GM19023 (cell line): ENCODE results near the gene AMMECR1L.
"Not testable (repeated sequence)": the region's sequence is repeated elsewhere in the genome, so short reads cannot be mapped to it uniquely, and the experiment has no call there.

ENCODE experiments used
- ATAC-seq: cut with Tn5 transposase; IDR thresholded peaks from one replicate; pipeline ENCODE4 v1.9.1; 2021; ENCODE audit warnings: mild to moderate bottlenecking, moderate library complexity; ENCODE audit not compliant: unreplicated experiment

Gene AMMECR1L

DNA sequence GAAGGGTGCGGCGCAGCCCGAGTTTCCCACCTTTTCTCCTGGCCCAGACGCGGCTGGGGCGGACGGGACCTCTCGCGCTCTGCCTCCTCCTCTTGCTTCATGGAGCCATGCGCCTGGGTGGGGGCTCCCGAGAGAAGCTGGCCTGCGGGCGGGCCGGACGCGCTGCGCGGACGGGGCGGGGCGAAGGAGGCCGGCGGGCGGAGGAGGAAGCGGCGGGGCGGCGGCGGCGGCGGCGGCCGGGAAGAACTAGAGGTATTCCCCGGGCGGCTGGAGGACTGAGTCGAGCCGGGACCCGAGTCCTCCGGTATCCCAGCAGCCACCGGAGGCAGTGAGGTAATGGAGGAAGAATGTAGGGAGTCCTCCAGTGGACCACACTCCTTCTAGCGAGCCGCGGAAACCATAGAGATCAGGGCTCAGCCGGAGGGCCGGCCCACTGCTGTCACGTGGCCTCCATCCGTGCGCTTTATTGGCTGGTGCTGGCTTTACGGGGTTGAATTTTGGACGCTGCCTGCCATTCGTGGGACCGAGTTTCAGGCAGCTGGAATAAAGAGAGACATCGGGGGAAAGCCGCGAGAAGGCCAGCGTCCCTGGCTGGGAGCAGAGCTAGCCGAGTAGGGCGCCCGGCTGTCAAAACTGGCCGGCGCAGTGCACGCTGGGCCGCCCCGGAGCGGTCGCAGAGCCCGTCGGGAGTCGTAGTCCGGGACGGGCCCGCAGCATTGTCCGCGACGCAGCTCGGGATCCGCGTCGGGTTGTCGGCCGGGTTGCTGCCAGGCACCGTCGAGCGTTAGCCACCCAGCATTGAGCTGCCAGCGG is at the start of gene AMMECR1L:
Gene AMMECR1L (minus strand): TSS at position 177 of the 813 bp plus-strand sequence. CDS start 11,722 bp downstream, outside the sequence.
- ATAC-seq, result peak; percentile 93

DNA sequence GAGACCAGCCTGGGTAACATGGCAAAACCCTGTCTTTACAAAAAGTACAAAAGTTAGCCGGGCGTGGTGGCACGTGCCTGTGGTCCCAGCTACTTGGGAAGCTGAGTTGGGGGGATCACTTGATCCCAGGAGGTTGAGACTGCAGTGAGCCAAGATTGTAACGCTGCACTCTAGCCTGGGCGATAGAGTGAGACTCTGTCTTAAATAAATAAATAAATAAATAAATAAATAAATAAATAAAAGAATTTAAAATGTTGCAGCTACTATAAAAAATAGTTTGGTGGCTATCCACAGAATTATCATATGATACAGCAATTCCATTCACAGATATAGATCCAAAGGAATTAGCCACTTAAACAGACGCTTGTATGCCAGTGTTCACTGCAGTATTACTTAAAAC is 49.6 kb upstream of the AMMECR1L start:
- no peak for ATAC-seq

DNA sequence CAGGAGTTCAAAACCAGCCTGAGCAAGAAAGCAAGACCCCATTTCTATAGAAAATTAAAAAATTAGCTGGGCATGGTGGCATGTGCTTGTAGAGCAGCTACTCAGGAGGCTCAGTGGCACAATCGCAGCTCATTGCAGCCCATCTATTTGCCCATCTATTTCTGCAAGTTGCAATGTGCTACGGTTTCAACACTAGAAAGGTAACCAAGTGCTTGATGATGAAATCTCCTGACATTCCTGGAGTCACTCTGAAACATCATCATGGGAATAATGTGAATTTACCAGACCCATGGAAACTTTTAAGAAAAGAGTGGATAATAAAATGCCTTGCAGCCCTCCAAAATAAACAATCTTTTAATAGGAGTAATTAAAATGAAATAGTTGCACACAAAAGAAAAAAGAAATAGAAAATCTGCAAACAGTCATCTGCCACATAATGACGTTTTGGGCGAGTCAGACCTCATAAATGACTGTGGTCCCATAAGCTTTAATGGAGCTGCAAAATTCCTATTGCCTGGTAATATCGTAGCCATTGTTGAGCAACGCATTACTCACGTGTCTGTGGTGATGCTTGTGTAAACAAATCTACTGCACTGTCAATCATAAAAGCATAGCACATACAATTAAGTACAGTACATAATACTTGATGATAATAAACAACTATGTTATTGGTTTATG is 46.6 kb upstream of the AMMECR1L start:
- ATAC-seq, result no peak

DNA sequence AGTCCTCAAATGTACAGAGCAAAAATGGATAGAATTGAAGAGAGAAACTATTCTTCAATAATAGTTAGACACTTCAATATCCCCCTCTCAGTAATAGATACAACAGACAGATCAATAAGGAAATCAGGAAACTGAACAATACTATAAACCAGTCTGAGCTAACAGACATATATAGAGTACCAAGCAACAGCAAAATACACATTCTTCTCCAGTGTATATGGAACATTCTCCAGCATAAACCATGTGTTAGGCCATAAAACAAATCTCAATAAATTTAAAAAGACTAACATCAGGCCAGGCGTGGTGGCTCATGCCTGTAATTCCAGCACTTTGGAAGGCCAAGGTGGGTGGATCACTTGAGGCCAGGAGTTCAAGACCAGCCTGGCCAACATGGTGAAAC is 43.7 kb upstream of the AMMECR1L start:
- no peak for ATAC-seq

DNA sequence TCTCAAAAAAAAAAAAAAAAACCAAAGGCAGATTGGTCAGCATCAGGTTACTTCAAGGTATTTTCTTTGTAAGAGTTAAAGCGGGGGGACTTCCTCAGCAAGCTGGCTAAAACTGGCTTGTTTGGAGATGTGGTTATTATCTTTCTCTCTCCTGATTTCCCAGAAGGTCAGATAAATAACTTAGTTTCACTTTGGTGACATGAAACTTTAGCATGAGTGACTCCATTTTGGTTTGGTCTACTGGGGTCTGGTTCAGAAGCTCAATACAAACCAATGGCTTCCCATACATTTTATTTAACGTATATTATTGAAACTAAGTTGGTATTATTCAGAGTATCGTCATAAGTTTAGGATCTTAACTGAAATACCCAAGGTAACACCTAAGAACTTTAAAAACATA is 41.6 kb upstream of the AMMECR1L start:
- ATAC-seq, result no peak

DNA sequence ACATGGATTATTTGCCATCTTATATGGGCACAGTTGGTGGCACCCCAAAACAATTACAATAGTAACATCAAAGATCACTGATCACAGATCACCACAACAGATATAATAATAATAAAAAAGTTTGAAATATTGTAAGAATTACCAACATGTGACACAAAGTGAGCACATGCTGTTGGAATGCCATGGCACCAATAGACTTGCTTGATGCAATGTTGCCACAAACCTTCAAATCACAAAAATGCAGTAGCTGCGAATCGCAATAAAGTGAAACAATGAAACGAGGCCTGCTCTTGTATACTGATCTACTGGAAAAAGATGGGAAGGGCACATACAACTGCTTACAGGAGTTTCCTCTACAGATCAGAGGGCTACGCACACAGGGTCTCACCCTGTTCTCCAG is 32.2 kb upstream of the AMMECR1L start:
- no peak for ATAC-seq

DNA sequence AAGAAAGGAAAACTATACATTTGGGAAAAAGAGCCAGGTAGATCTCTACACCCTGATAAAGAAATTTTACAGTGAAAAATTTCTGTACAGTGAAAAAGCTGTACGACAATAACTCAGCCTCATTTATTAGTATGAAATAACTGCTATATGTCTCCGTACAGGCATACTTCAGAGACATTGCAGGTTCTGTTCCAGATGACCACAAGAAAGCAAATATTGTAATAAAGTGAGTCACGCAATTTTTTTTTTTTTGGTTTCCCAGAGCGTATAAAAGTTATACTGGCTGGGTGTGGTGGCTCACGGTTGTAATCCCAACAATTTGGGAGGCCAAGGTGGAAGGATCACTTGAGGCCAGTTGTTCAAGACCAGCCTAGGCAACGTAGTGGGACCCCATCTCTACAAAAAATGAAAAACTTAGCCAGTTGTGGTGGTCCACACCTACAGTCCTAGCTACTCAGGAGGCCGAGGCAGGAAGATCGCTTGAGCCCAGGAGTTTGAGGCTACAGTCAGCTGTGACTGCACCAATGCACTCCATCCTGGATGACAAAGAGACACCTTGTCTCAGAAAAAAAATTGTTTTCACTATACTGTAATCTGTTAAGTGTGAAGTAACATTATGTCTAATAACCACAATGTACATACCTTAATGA is 28.2 kb upstream of the AMMECR1L start:
- ATAC-seq, result no peak

DNA sequence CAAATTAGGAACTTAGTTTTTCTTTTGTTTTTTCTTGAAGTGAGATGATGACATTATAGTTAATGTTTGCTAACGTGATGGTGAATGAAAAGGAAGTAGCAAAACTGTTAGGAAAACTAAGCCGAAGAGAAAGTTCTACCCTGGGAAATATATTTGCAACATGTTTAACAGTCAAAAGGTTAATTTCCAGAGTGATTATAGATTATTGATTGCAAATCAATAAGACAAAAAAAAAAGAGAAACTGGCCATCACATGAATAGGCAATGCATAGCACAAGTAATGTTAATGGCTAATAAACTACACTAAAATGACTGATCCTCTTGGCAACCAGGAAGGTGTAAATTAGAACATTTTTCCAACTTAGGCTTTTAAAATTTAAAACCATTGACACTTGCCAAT is 26.0 kb upstream of the AMMECR1L start:
- no peak for ATAC-seq

DNA sequence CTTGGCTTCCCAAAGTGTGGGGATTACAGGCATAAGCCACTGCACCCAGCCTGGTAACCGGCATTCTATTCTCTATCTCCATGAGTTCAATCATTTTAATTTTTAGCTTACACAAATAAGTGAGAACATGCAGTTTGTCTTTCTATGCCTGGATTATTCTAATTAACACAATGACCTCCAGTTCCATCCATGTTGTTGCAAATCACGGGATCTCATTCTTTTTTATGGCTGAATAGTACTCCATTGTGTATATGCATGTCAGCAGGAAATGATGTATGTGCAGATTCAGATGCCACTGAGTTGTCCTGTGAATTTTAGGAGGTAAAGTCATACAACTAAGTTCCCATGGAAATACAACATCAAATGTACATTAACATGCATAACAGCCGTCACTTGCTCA is 24.7 kb upstream of the AMMECR1L start:
- no peak for ATAC-seq

DNA sequence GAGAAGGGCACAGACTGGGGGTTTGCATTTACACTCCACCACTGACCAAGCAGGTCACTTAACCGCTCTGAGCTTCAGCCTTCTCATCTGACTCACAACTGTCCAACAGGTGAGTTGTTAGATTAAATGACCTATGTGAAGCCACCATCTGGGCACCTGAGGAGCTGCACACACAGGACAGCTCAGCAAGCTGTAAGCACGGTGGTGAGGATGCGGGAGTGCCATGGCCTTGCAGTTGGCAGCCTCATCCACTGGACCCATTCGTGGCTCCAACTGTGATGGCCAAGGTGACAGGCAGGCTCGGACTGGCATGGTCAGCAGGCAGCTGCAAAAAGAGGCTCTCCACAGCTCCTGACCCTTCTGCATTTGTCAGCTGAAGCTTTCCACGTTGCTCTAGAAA is 23.3 kb upstream of the AMMECR1L start:
- no peak for ATAC-seq

DNA sequence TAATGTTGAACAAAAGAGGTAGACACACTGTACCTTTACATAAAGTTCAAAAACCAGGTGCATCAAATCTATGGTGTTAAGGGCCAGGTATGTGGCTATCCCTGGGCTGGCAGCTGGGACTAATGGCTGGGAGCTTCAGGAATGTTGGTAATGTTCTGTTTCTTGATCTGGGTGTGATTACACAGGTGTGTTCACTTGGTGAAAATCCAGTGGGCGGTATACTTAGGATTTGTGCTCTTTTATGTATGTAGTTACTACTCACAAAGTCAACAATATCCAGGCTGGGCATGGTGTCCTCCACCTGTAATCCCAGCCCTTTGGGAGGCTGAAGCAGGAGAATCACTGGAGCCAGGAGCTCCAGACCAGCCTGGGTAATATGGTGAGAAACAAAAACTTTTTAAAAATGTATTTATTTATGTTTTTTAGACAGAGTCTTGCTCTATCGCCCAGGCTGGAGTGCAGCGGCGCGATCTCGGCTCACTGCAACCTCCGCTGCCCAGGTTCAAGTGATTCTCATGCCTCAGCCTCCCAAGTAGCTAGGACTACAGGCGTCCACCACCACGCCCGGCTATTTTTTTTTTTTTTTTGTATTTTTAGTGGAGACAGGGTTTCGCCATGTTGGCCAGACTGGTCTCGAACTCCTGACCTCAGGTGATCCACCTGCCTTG is 22.1 kb upstream of the AMMECR1L start:
- ATAC-seq, result not testable (repeated sequence)

DNA sequence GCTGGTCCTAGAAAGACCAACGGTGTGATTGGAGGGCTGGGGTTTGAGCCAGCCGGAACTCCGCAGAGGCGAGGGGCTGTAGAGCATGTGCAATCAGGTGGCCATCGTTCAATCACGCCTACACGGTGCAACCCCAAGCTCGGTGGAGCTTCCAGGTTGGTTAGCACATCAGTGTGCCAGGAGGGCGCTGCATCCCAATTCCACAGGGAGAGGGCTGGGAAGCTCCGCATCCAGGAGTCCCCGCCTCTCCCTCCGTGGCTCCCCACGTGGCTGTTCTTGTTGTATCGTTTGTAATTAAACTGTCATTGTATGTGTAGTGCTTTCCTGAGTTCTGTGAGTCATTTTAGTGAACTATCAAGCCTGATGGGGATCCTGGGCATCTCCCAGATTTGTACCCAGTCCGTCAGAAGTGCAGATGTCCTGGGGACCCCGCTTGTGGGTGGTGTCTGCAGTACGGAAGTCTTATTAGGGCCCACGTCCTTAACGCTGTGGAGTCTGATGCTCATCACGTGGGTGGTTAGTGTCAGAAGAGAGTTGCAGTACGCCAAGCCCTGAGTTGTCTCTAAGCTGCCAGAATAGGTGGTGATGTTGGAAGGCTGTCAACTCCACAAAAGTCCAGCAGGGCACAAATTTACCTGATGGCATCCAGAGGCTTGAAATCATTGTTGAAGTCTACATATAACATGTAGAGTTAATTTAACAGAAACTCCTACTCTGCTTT is 20.6 kb upstream of the AMMECR1L start:
- no peak for ATAC-seq

DNA sequence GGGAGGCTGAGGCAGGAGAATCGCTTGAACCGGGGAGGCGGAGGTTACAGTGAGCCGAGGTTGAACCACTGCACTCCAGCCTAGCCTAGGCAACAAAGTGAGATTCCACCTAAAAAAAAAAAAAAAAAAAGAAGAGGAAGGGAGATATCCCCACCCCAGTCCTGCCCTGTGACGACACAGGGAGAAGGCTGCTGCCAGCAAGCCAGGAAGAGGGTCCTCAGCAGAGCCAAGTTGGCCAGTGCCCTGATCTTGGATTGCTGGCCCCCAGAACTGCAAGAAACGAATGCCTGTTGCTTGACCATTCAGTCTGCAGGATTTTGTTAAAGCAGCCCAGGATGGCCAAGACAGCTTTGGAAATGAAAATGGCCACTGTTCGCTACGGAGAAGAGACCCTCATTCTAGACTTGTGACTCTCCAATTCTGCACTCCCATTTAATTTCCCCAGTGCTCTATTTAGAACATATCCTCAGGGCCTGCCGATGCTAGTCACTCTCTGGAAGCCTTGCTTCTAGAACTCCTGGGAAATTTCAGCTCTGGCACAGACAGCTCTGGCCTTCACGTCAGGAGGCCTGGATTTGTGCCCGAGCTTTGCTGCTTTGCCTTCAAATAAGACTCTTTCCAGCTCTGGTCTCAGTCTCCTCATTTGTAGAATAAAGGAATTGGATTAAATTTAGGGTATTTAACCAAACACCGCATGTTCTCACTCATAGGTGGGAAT is 15.7 kb upstream of the AMMECR1L start:
- no peak for ATAC-seq

DNA sequence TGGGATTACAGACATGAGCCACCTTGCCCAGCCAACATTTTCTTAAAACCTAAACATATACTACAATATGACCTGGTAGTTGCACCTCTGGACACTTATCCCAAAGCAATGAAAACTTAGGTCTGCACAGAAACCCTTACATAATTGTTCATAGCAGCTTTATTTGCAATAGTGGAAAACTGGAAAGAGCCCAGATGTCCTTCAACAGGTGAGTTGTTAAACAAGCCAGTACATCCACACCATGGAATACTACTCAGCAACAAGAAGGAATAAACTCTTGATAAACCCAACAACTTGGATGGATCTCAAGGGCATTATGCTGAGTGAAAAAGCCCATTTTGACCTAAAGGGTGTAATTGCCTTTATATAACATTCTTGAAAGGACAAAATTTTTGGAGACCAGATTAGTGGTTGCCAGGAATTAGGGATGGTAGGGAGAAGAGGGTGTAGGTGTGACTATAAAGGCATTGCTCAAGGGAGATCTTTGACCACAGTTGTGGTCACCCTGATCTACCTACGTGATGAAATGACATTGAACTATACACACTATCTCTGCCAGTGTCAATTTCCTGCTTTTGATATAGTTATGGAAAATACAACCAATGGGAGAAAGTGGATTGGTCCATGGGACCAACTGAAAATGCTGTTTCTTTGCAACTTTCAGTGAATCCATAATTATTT is 11.9 kb upstream of the AMMECR1L start:
- ATAC-seq, result no peak

DNA sequence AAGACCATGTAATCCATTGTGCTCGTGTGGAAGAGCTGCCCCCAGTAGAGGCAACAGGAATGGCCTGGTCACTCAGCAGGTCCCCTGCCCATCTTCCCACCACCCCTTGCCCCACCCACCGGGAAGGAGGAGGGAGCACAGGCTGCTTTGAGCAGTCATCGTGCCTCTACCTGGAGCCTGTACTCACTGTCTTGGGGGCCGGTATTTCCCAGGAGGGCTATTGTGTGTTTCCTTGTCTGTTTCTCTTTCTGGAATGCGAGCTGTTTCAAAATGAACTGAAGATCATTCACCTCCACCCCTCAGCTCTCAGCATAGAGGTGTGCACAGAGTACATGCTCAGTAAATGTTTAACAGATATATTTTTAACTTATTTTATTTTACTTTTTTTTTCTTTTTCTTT is 7.7 kb upstream of the AMMECR1L start:
- ATAC-seq, result no peak

DNA sequence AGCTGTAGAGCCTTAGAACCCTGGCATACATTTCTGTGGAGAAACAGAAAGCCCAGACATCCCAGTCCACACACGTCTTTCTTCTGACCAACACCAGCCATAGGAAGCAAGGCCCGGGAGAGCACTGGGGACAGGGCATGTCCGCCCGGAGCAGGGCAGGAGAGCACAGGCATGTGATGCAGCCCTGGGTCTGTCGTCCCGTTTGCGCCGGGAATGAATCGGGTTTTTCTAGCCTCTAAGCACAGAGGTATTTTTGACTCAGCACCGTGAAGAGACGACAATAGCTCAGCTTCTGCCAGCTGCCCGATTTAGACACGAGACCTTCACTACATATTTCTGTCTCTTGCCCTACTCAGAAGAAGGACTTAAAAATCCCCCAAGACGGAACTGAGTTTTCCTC is 7.3 kb upstream of the AMMECR1L start:
- ATAC-seq, result no peak

DNA sequence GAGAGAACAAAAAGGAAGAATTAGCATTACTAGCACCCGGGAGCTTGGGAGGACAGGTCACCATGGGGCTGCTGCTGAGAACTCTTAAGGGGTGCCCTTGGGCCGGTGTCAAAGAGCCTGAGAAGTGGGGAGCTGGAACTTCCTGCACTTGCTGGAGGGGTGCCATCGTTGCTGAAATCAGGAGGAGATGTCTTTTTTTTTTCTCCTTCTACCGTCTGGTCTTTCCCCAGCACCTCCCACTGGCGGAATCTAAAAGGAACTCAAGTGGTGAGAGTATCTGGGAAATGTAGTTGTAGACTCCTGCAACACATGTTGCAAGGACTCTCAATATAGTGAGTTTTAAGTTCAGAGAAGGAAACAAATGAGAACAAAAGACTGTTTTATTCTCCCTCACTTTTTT is 6.1 kb upstream of the AMMECR1L start:
- ATAC-seq, result no peak

DNA sequence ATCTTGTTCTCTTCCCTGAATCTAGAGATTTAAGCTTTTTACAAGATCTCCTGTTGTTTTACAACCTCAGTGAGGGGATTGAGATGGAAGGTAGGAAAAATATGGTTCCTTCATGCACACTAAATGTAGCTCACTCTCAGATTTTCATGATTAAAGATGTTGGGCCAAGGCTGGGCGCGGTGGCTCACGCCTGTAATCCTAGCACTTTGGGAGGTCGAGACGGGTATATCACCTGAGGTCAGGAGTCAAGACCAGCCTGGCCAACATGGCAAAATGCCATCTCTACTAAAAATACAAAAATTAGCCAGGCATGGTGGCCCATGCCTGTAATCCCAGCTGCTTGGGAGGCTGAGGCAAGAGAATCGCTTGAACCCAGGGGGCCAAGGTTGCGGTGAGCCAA is 5.0 kb upstream of the AMMECR1L start:
- not testable (repeated sequence) for ATAC-seq

DNA sequence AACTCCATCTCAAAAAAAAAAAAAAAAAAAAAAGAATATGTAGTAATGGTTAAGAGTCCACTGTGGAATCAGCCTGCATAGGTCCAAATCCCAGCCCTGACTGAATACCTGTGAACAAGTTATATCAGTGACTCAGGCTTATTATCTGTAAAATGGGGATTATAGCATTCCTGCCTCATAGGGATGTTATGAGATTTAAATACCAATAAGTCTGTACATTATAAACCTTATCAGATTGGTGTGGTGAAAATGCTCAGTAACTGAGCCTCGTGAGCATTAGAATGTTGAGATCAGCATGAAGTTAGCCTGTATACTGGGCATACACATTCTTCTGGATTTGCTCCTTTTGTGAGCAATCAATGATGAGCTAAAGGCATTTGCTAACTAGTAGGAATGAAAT is 3.0 kb upstream of the AMMECR1L start:
- ATAC-seq, result no peak

DNA sequence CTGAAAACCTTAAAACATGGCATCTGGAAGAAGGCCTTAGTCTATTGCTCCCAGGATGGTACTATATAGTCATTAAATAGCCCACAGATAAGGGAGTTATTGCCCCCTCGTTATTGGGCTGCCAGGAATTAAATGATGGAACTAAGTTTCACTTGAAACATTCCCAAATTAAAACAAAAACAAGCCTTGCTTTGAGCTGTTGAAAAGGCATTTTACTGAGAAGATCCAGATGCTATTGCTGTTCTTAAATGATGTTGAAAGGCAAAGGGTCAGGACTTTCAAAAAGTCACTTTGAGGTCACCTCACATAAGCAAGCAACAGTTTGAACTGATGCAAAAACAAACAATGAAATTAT is 2.0 kb upstream of the AMMECR1L start:
- no peak for ATAC-seq
